NOMO-1 treated with dmso at 0.1 percent for 144 hours (cell line): ENCODE data around the gene TYMS.
"Not testable (repeated sequence)": the region's sequence is repeated elsewhere in the genome, so short reads cannot be mapped to it uniquely, and the experiment has no call there.

ENCODE experiments used
- DNase-seq: peaks from one replicate; lab custom pipeline; 2025; ENCODE audit not compliant: unreplicated experiment; lab: John Stamatoyannopoulos, UW

The TYMS gene

DNA sequence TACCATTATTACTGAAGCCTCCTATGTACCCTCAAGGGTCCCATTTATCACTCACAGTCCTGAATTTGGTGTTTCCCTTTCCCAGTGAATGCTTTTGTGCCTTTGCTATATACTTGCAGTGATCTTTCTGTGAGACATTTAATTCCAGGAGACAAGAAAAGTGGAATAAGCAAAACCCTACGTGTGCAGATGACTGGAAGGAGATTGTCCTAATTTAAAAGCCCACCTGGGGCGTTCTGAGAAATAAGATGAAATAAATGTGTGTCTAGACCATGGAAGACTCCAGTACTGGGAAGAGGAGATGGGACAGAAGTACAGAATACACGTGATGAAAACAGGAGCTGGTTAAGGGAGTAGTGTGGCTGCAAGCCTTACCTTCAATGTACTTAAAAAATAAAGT lies 19.3 kb downstream of the TYMS start:
- no peak for DNase-seq

- no peak for DNase-seq
Observed at GRCh38 chr18:677145-677544, 19.7 kb downstream of the TYMS start.

GRCh38 chr18:677951-678381 lies 20.5 kb downstream of the TYMS start:
- DNase-seq = no peak

DNA sequence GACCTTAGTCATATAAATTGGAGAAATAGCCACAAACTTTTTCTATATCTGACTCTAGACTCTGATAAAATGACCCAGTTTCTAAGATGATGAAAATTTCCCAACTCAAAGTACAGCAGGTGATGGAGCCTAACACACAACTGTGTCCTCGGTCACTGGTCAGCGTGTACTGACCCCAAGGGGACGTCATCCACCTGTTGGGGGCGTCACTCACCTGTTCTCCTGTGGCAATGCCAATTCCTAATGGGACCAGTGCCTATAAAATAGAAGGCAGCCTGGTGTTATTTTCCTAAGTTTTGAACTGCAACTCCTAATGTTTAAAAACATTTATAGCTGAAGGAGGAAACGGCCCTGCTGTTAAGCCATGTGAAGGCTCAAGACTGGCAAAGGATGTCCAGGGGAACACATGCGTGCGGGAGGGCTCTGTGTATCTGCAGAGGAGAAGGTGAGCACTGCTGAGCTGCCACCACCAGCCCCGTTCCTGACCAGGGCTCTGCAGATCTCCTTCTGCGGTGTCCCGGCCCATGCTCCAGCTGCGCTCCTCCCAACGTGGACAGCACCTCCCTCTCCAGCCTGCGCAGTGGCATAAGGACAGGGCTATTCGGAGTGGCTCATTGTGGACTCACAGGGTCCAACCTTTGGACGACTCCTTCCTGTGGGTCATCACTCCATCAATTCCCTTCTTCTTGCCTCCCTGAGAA lies 21.2 kb downstream of the TYMS start:
- DNase-seq = no peak

DNA sequence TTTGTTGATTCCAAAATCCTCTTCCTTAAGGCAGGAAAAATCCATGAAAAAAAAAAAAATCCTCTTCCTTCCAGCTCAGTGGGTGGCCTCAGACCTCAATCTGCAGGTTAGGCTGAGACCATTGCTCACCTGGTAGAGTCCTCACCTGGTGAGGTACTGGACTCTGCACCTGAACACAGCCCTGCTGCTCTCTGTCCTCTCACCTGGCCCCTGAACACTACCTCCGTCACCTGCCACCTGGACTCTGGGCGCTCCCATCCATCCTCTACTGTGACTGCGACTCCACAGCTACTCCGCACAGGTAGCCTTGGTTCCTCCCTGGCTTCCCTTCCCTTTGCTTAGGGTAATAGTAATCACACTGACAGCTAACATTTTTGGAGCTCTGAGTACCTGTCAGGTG lies 22.1 kb downstream of the TYMS start:
- no peak for DNase-seq

DNA sequence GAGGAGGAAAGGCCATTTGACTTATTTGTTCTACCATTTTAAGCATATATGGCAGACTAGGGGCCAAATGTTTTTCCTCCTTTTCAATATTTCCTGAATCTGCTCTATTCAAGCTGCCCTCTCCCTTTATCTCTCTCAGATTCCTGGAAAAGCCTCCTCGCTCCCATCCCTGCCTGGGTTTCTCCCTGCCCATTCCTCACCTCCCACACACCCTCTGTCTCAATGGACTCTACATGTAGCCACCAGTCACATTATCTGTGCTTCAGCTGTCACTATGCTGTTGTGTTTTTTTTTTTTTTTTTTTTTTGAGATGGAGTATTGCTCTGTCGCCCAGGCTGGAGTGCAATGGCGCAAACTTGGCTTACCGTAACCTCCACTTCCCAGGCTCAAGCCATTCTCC lies 22.9 kb downstream of the TYMS start:
- no peak for DNase-seq

- DNase-seq = no peak
Observed at GRCh38 chr18:681985-682384, 24.5 kb downstream of the TYMS start.

GRCh38 chr18:682416-682815 lies 25.0 kb downstream of the TYMS start:
- not testable (repeated sequence) for DNase-seq

DNA sequence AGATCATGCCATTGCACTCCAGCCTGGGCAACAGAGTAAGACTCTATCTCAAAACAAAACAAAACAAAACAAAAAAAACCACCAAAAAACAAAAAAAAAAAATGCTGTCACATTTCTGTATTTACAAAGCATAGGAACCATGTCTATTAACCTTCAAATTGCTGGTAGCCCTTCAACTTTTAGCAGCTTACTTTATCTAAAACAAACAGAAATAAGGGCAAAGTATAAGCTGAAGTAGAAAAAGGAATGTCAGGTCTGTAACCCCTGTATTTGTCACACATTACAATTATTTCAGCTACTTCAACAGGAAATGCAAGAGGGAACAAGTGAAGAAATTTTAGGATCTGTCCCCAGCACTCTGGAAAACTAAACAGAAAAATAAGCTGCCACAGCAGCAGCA lies 25.4 kb downstream of the TYMS start:
- no peak for DNase-seq

- DNase-seq = no peak
Observed at GRCh38 chr18:683531-683930, 26.1 kb downstream of the TYMS start.

- DNase-seq = no peak
Observed at GRCh38 chr18:685438-685837, 28.0 kb downstream of the TYMS start.

DNA sequence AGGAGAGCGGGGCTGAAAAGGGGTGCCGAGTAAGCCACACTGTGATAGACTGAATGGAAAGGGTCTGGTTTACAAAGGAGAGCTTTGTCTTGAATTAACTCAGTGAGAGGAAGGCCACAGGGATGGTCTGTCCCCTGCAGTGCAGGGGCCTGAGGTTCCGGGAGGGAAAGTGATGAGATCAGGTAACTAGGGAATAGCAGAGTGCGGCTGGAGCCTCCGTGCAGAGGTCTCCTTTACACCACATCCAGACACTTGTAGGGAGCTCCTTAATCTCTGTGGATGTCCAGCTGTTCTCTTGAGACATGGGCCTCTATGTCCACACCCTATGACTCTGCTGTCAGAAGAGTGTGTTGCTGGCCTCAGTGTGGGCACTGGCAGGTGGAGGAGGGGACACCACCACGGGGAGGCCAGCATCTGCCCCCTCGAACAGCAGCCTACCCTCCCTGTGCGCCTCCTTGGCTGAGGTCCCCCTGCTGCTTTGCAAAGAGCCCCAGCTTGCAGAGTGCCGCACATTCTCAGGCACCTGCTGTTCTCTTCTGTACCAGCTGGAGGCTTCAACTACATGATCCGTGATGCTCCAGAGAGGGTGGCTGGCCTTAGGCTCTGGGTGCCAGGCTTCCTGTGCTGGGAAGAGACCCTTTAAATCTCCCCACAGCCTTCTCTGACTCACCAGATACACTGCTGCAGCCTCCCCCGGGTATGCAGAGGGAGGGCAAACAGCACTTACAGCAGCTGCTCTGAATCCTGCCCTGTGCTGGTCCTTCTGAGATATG lies 29.1 kb downstream of the TYMS start:
- DNase-seq = no peak

- DNase-seq = no peak
Observed at GRCh38 chr18:688323-688722, 30.9 kb downstream of the TYMS start.

DNA sequence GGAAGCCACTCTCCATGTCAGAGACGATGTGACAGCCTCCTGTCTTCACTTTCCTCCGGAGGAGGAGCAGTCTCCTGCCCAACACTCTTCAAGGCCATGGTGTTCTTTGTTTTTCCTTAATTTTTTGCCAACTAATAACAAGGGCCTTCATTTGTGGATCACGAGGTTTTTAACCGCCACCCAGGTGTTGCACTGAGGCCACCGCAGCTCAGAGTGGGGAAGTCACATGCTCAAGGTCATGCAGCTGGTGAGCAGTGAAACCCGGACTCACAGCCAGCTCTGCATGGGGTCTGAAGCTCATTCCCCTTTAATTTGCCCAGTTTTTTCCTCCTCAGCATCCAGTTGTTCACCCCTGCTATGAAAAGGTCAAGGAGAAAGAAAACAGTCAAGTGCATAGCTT lies 35.4 kb downstream of the TYMS start:
- no peak for DNase-seq

DNA sequence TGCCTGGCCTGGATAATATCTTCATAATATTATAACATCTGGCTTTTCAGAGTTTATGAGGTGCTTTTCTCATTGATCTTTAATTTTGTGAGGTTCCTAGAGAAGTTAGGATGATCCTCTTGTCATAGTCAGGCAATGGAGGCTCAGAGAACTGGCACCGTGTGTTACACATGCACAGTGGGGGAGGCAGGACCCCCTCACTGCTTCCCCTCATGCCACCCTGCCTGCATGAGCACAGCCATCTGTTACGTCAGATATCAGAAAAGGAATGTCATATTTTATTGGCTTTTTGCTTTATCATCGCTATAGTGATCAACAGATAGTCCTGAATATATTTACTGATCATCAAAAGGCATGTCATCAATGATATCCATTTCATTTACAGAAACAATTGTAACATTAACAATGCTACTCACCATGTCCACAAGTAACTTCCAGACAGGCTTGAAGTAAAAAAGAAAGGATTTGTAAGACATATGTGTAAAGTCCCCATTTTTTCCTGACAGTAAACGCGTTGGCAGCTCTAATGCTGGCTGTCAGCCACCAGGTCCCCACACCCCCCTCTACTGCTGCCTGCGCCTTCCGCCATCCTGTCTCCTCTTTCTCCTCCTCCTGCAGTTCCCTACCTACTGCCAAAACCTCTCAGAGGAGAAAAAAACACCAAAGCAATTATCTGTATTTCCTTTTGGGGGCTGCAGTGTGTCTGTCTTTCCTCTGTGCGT lies 36.2 kb downstream of the TYMS start:
- DNase-seq = no peak

DNA sequence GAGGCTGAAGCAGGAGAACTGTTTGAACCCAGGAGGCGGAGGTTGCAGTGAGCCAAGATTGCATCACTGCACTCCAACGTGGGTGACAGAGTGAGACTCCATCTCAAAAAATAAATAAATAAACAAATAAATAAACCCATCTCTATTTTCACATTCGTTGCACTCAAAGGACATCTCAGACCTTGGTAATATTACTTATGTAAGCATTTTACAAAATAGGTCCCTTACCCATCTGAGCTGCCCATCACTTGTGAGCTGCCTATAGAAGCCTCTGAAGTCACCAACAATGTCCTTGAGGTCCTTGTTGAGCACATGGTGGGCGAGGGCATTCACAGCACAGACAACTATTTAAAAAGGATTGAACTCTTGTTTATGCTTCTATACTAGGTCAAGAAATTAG lies 39.6 kb downstream of the TYMS start:
- no peak for DNase-seq

- DNase-seq = no peak
Observed at GRCh38 chr18:697800-698199, 40.3 kb downstream of the TYMS start.

- no peak for DNase-seq
Observed at GRCh38 chr18:703213-703967, 45.9 kb downstream of the TYMS start.

GRCh38 chr18:706405-706804 lies 49.0 kb downstream of the TYMS start:
- no peak for DNase-seq

DNA sequence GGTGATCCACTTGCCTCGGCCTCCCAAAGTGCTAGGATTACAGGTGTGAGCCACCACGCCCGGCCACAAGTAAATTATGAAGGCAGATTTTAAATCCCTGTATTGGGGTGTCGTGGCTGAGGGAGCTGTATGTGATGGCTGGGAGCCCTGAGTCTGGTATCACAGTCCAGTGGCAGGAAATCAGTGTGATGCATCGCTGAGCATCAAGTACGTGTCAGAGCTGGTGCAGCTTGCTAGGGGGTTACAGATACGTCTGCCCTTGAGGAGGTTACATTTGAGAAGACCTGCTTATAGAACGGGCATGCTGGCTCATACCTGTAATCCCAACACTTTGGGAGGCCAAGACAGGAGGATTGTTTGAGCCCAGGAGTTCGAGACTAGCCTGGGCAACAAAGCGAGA lies 50.6 kb downstream of the TYMS start:
- DNase-seq = no peak

GRCh38 chr18:709771-710170 lies 52.3 kb downstream of the TYMS start:
- DNase-seq = no peak
